Caco-2 (cell line): ENCODE data around the gene KCNQ5. TPM values are rescaled to one million over a fixed set of nuclear protein-coding genes. Genes with fewer than 3 reads are reported as not detected.

Source experiments
- BruUV-seq: library from RNA; stranded (reverse); fragments of 400-500 nt; replicated peaks from 2 replicates; lab custom pipeline; 2021; lab: Mats Ljungman, UMichigan
- CTCF ChIA-PET: fragments of 300-600 bp; sonication (Branson Sonifier 250); formaldehyde crosslinking; loops from one replicate; lab custom pipeline; 2022; ENCODE audit warnings: antibody characterized with exemption; lab: Charles Lee
- POLR2A ChIA-PET: fragments of 300-600 bp; sonication (Branson Sonifier 250); formaldehyde crosslinking; loops from one replicate; lab custom pipeline; 2022; ENCODE audit warnings: antibody characterized with exemption; lab: Charles Lee
- DNase-seq, 2 experiments: peaks; one replicate each; pipeline versions ENCODE4 v3.0.0 to v3.0.0-alpha.2; 2020 to 2022
- H3K27me3 ChIP-seq: replicated peaks from 2 replicates; pipeline ENCODE4 v1.6.0; 2011; ENCODE audit warnings: low read length; ENCODE audit not compliant: control insufficient read depth, insufficient read depth
- H3K36me3 ChIP-seq: 2 replicates; pipeline ENCODE4 v1.5.1; 2011; ENCODE audit warnings: low read length; ENCODE audit not compliant: control insufficient read depth, insufficient read depth
- H3K4me1 ChIP-seq: fragments of 250-450 bp; sonication (Bioruptor Pico); 2 replicates; pipeline ENCODE4 v1.5.1; 2020; ENCODE audit warnings: mild to moderate bottlenecking
- H3K4me3 ChIP-seq: 2 replicates; pipeline ENCODE4 v1.5.1; 2011; ENCODE audit warnings: low read depth, mild to moderate bottlenecking, control low read depth, low read length
- H3K9me3 ChIP-seq: fragments of 250-450 bp; sonication (Bioruptor Pico); 2 replicates; pipeline ENCODE4 v1.5.1; 2020; ENCODE audit warnings: mild to moderate bottlenecking, moderate library complexity
- H3K27ac Mint-ChIP-seq: one replicate; pipeline ENCODE4 v1.8.0; 2022; ENCODE audit warnings: mixed read lengths; ENCODE audit not compliant: unreplicated experiment
- H3K27me3 Mint-ChIP-seq: one replicate; pipeline ENCODE4 v1.8.0; 2022; ENCODE audit warnings: mixed read lengths; ENCODE audit not compliant: insufficient read depth, unreplicated experiment
- H3K36me3 Mint-ChIP-seq: one replicate; pipeline ENCODE4 v1.8.0; 2022; ENCODE audit warnings: mild to moderate bottlenecking, mixed read lengths; ENCODE audit not compliant: insufficient read depth, unreplicated experiment
- H3K4me1 Mint-ChIP-seq: one replicate; pipeline ENCODE4 v1.8.0; 2022; ENCODE audit warnings: low read depth, mixed read lengths; ENCODE audit not compliant: unreplicated experiment
- H3K4me3 Mint-ChIP-seq: one replicate; pipeline ENCODE4 v1.8.0; 2022; ENCODE audit warnings: mild to moderate bottlenecking, moderate library complexity, mixed read lengths; ENCODE audit not compliant: unreplicated experiment
- H3K9me3 Mint-ChIP-seq: one replicate; pipeline ENCODE4 v1.8.0; 2022; ENCODE audit warnings: mixed read lengths; ENCODE audit not compliant: unreplicated experiment
- intact Hi-C: fragments of 100-400 bp; cut with micrococcal nuclease; formaldehyde crosslinking; loops from one replicate; pipeline ENCODE4 v1.10.0; 2022; ENCODE audit not compliant: unreplicated experiment
- total RNA-seq: library from RNA; stranded (reverse); gene quantifications from 2 replicates; pipeline ENCODE4 v1.2.3, GENCODE V29; 2022
- TF ChIP-seq, protein P1 (sequence below), 2 experiments: fragments of 200-600 bp in 1 of 2; IDR thresholded peaks; 1 replicate in 1 of 2; 2 replicates in 1 of 2; pipeline versions ENCODE4 v1.5.1 to v1.8.0; 2011 to 2022; ENCODE audit warnings: antibody characterized with exemption in 1 of 2, control low read depth in 1 of 2, inconsistent platforms in 1 of 2, low read depth in 1 of 2, low read length in 1 of 2, mild to moderate bottlenecking in 1 of 2, moderate library complexity in 1 of 2; ENCODE audit not compliant: insufficient read depth in 1 of 2, severe bottlenecking in 1 of 2, unreplicated experiment in 1 of 2

KCNQ5 gene
- total RNA-seq, 1 experiment from 2014 or later: 0.20 TPM

DNA sequence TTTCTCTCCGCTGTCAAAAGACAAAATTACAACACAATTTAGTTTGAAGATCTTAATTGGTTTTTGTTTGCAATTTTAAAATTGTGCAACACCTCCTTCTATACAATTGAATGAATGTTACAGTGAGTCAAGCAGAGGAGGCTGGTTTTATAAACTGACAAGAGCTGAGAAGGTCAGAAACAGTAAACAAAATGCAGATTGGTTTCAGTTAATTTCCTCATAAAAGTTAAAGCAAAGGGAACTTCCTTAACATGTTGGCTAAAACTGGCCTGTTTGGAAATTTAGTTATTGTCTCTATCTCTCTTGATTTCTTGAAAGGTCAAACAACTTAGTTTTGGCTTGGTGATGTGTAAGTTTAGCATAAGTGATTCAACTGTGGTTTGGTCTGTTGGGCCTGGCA, 581.2 kb downstream of the KCNQ5 start:
- Histone ChIP-seq H3K36me3 (no peaks in the 10 kb centered on the region), H3K4me3 (no peak overlapping the region), H3K9me3 (no peaks in the 10 kb centered on the region), H3K27me3 (no peaks in the 10 kb centered on the region), H3K4me1 (no peaks in the 10 kb centered on the region)
- no peak for DNase-seq
- CTCF ChIA-PET: no interaction called here
- no peaks in the 10 kb centered on the region for H3K9me3 Mint-ChIP-seq
- TF ChIP-seq, protein P1, sequence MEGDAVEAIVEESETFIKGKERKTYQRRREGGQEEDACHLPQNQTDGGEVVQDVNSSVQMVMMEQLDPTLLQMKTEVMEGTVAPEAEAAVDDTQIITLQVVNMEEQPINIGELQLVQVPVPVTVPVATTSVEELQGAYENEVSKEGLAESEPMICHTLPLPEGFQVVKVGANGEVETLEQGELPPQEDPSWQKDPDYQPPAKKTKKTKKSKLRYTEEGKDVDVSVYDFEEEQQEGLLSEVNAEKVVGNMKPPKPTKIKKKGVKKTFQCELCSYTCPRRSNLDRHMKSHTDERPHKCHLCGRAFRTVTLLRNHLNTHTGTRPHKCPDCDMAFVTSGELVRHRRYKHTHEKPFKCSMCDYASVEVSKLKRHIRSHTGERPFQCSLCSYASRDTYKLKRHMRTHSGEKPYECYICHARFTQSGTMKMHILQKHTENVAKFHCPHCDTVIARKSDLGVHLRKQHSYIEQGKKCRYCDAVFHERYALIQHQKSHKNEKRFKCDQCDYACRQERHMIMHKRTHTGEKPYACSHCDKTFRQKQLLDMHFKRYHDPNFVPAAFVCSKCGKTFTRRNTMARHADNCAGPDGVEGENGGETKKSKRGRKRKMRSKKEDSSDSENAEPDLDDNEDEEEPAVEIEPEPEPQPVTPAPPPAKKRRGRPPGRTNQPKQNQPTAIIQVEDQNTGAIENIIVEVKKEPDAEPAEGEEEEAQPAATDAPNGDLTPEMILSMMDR (IDR thresholded peaks at IDR 0.05; ENCODE audit: insufficient read depth in 1 of 2, low read depth in 1 of 2, low read length in 1 of 2, severe bottlenecking in 1 of 2, unreplicated experiment in 1 of 2): no peak
- H3K4me1 Mint-ChIP-seq: peaks cover 6% of the 10 kb centered on the region
- no peaks in the 10 kb centered on the region for H3K36me3 Mint-ChIP-seq
- no TSS peak for BruUV-seq
- peaks cover 6% of the 10 kb centered on the region for H3K27me3 Mint-ChIP-seq
- intact Hi-C loops: no loop called here
- POLR2A ChIA-PET: no interaction called here
- H3K27ac Mint-ChIP-seq: no peak overlapping the region
- no peak overlapping the region for H3K4me3 Mint-ChIP-seq

DNA sequence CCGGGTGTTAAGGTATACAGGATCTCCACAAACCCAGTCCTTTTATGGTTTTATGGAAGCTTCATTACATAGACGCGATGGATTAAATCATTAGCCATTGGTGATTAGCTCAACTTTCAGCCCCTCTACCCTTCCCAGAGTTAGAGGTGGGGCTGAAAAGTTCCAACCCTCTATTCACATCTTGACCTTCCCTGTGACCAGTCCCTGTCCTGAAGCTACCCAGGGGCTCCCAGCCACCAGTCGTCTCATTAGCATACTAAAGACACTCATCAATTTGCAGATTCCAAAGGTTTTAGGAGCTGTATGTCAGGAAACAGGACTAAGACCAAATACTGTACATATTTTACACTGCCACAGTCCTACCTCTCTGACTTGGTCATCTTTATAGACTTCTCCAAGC, 582.4 kb downstream of the KCNQ5 start:
- H3K4me1 ChIP-seq: no peaks in the 10 kb centered on the region
- Mint-ChIP-seq H3K9me3 (no peaks in the 10 kb centered on the region), H3K27me3 (peaks cover 4% of the 10 kb centered on the region), H3K27ac (no peak overlapping the region), H3K36me3 (no peaks in the 10 kb centered on the region), H3K4me3 (no peak overlapping the region), H3K4me1 (peaks cover 6% of the 10 kb centered on the region)
- DNase-seq: no peak
- H3K9me3 ChIP-seq: no peaks in the 10 kb centered on the region
- no peaks in the 10 kb centered on the region for H3K36me3 ChIP-seq
- TF ChIP-seq, protein P1 (IDR thresholded peaks at IDR 0.05; ENCODE audit: insufficient read depth in 1 of 2, low read depth in 1 of 2, low read length in 1 of 2, severe bottlenecking in 1 of 2, unreplicated experiment in 1 of 2): no peak
- intact Hi-C loops: no loop called here
- BruUV-seq: no TSS peak
- H3K4me3 ChIP-seq: no peak overlapping the region
- H3K27me3 ChIP-seq: no peaks in the 10 kb centered on the region
- ChIA-PET POLR2A (no interaction called here), CTCF (no interaction called here)

DNA sequence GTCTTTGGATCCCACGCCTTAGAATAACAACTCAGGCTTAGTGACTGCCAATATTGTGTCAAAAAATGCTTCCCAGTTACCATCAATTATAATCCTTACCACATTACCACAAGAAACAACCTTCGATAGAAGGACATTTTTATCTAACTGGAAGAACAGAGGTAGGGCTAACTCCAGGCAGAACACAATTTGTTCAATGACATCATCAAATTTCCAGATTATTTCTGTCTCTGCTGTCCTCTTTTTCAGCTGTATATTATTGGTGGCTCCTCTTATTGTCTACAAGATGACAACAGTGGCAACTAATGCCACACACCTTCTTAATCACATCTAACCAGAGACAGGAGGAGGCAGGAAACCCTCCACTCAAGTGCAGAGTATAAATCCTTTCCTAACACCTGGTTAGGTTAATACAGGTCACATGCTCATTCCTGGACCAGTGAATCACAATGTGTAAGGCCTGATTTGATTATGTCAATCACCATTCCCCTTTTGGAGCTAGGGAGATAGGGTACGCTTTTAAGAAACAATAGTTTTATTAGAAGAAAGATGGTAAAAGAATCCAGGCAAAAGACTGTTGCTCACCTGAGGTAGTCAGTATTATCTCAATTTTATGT, 585.5 kb downstream of the KCNQ5 start:
- Mint-ChIP-seq H3K4me1 (no peaks in the 10 kb centered on the region), H3K27me3 (no peaks in the 10 kb centered on the region), H3K27ac (no peak overlapping the region), H3K36me3 (no peaks in the 10 kb centered on the region), H3K9me3 (no peaks in the 10 kb centered on the region), H3K4me3 (no peak overlapping the region)
- Histone ChIP-seq H3K36me3 (no peaks in the 10 kb centered on the region), H3K4me3 (no peak overlapping the region), H3K9me3 (no peaks in the 10 kb centered on the region), H3K27me3 (no peaks in the 10 kb centered on the region), H3K4me1 (no peaks in the 10 kb centered on the region)
- ChIA-PET CTCF (no interaction called here), POLR2A (no interaction called here)
- no peak for DNase-seq
- BruUV-seq: no TSS peak
- intact Hi-C loops: no loop called here
- TF ChIP-seq, protein P1 (IDR thresholded peaks at IDR 0.05; ENCODE audit: insufficient read depth in 1 of 2, low read depth in 1 of 2, low read length in 1 of 2, severe bottlenecking in 1 of 2, unreplicated experiment in 1 of 2): no peak
